GM18517 (cell line): ENCODE measurements around the gene DELE1.

ENCODE experiments used
- ATAC-seq: cut with Tn5 transposase; IDR thresholded peaks from one replicate; pipeline ENCODE4 v1.9.1; 2021; ENCODE audit warnings: mild to moderate bottlenecking, moderate library complexity; ENCODE audit not compliant: unreplicated experiment

The DELE1 gene

DNA sequence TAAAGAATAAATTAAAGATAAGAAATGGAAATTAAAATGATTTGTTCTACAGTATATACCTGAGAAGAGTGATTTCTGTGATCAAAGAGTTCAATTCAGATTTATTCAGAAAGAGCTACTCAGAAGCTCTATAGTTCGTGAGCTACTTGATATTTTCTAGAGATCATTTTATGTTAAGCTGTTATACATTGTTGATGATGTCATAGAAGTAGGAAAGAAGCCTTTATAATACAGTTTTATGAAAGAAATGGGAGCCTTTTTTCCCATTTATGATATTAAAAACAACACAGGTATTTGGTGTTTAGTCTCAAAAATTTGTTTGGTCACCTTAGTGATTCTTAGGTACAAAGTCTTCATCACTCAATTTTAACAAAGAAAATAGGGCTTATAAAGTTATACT is 66.0 kb downstream of the DELE1 start:
- ATAC-seq = no peak
